K562 (cell line): ENCODE measurements around the gene RNASEH2C. TPM values are rescaled to one million over a fixed set of nuclear protein-coding genes. Genes with fewer than 3 reads are reported as not detected.

Source experiments
- C11orf30 ChIP-seq: fragments of 450-650 bp; IDR thresholded peaks from 2 replicates; pipeline ENCODE4 v1.6.1; 2016; ENCODE audit warnings: low read depth, mild to moderate bottlenecking
- CBFB ChIP-seq: sonication (generic); formaldehyde crosslinking; IDR thresholded peaks from 2 replicates; pipeline ENCODE4 v1.4.0; 2020; ENCODE audit warnings: mild to moderate bottlenecking, missing genetic modification reagents
- CREB1 ChIP-seq, 2 experiments: sonication (generic) in 1 of 2; formaldehyde crosslinking in 1 of 2; IDR thresholded peaks; 2 replicates each; pipeline versions ENCODE4 v1.6.1 to v1.8.0; 2012 to 2022; ENCODE audit warnings: inconsistent platforms in 1 of 2, mild to moderate bottlenecking in 1 of 2, missing genetic modification reagents in 1 of 2, moderate library complexity in 1 of 2
- EGR1 ChIP-seq: fragments of 450-650 bp; conservative IDR thresholded peaks from 2 replicates; pipeline ENCODE4 v1.6.1; 2017; ENCODE audit warnings: mild to moderate bottlenecking
- HDAC8 ChIP-seq: fragments of 450-650 bp; IDR thresholded peaks from 2 replicates; pipeline ENCODE4 v1.6.1; 2016; ENCODE audit warnings: mild to moderate bottlenecking, missing genetic modification characterization, moderate library complexity, missing compliant biosample characterization
- LCOR ChIP-seq: sonication (generic); formaldehyde crosslinking; IDR thresholded peaks from 2 replicates; pipeline ENCODE4 v1.8.0; 2022; ENCODE audit warnings: mild to moderate bottlenecking, missing genetic modification reagents
- MBD2 ChIP-seq: sonication (generic); IDR thresholded peaks from 2 replicates; pipeline ENCODE4 v1.6.1; 2016; ENCODE audit warnings: low read depth, borderline replicate concordance
- MECOM ChIP-seq: fragments of 250-450 bp; sonication (Bioruptor Pico); IDR thresholded peaks from 2 replicates; pipeline ENCODE4 v1.8.0; 2022; ENCODE audit warnings: inconsistent platforms
- MTA1 ChIP-seq: fragments of 450-650 bp; IDR thresholded peaks from 2 replicates; pipeline ENCODE4 v1.6.1; 2017; ENCODE audit warnings: borderline replicate concordance
- MTA3 ChIP-seq: fragments of 450-650 bp; formaldehyde crosslinking; IDR thresholded peaks from 2 replicates; pipeline ENCODE4 v1.6.1; 2017; ENCODE audit warnings: mild to moderate bottlenecking, borderline replicate concordance
- NR3C1 ChIP-seq: sonication (generic); formaldehyde crosslinking; IDR thresholded peaks from 2 replicates; pipeline ENCODE4 v1.8.1; 2022; ENCODE audit warnings: missing genetic modification reagents
- NUFIP1 ChIP-seq: fragments of 450-650 bp; IDR thresholded peaks from 2 replicates; pipeline ENCODE4 v1.6.1; 2018; ENCODE audit not compliant: partially characterized antibody
- PHB2 ChIP-seq: fragments of 450-650 bp; IDR thresholded peaks from 2 replicates; pipeline ENCODE4 v1.6.1; 2017; ENCODE audit warnings: low read depth
- RBM14 ChIP-seq: fragments of 200-400 bp; formaldehyde crosslinking; IDR thresholded peaks from 2 replicates; pipeline ENCODE4 v1.6.1; 2018; ENCODE audit warnings: low read depth, mild to moderate bottlenecking, low read length, moderate library complexity, borderline replicate concordance; ENCODE audit not compliant: insufficient read depth
- RBM22 ChIP-seq: fragments of 200-400 bp; formaldehyde crosslinking; IDR thresholded peaks from 2 replicates; pipeline ENCODE4 v1.6.1; 2018; ENCODE audit warnings: low read length, low read depth; ENCODE audit not compliant: poor library complexity, severe bottlenecking
- RUNX1 ChIP-seq: sonication (generic); IDR thresholded peaks from 2 replicates; pipeline ENCODE4 v1.6.1; 2016; ENCODE audit warnings: antibody characterized with exemption, low read depth
- SMAD3 ChIP-seq: fragments of 450-650 bp; formaldehyde crosslinking; conservative IDR thresholded peaks from 2 replicates; pipeline ENCODE4 v1.4.0; 2020; ENCODE audit warnings: mild to moderate bottlenecking
- SMARCA4 ChIP-seq: fragments of 450-650 bp; IDR thresholded peaks from 2 replicates; pipeline ENCODE4 v1.6.1; 2016
- YY1 ChIP-seq, 3 experiments: IDR thresholded peaks; 2 replicates each; pipeline ENCODE4 v1.6.1; 2011; ENCODE audit warnings: low read length in 2 of 3, mild to moderate bottlenecking in 2 of 3, moderate library complexity in 2 of 3, borderline replicate concordance in 1 of 3, control low read depth in 1 of 3, low read depth in 1 of 3; ENCODE audit not compliant: insufficient read depth in 3 of 3, insufficient replicate concordance in 2 of 3, control insufficient read depth in 1 of 3, insufficient read length in 1 of 3; ENCODE audit errors: extremely low read depth in 1 of 3
- ZNF24 ChIP-seq: fragments of 450-650 bp; IDR thresholded peaks from 2 replicates; pipeline ENCODE4 v1.6.1; 2016
- ZNF561 ChIP-seq: fragments of 450-650 bp; formaldehyde crosslinking; conservative IDR thresholded peaks from 2 replicates; pipeline ENCODE4 v1.4.0; 2020; ENCODE audit warnings: mild to moderate bottlenecking, moderate library complexity
- ZNF586 ChIP-seq: fragments of 450-650 bp; formaldehyde crosslinking; conservative IDR thresholded peaks from 2 replicates; pipeline ENCODE4 v1.4.0; 2020; ENCODE audit warnings: mild to moderate bottlenecking, moderate library complexity
- polyA plus RNA-seq, 8 experiments: library from polyadenylated mRNA; depleted of rRNA in 4 of 8; stranded (reverse) in 5 of 8; unstranded in 3 of 8; fragments of >200 nt; fragmentation: Nextera tagmentation in 2 of 8; fragmentation: Illumina TruSeq in 1 of 8; extraction: Ambion mirVana in 2 of 8; extraction: Trizol in 1 of 8; gene quantifications; 2 replicates each; pipeline versions ENCODE4 v1.2.1 to v1.2.3, GENCODE V29; 2011 to 2014; ENCODE audit warnings: inconsistent platforms in 1 of 8, missing spikeins in 1 of 8
- total RNA-seq, 7 experiments: library from RNA; depleted of rRNA in 6 of 7; stranded (reverse); fragments of >200 nt in 6 of 7; fragmentation: Illumina TruSeq in 2 of 7; extraction: Trizol in 2 of 7; gene quantifications; 2 replicates each; pipeline versions ENCODE4 v1.2.1 to v1.2.3, GENCODE V29; 2011 to 2021; ENCODE audit warnings: low replicate concordance in 1 of 7
- TF ChIP-seq, protein P1 (sequence below): fragments of 450-650 bp; IDR thresholded peaks from 2 replicates; pipeline ENCODE4 v1.6.1; 2016
- TF ChIP-seq, protein P2 (sequence below): IDR thresholded peaks from 2 replicates; pipeline ENCODE4 v1.6.1; 2014; ENCODE audit warnings: antibody characterized with exemption
- TF ChIP-seq, protein P3 (sequence below), 2 experiments: fragments of 200-800 bp in 1 of 2; sonication (Bioruptor generic) in 1 of 2; sonication (generic) in 1 of 2; formaldehyde crosslinking in 1 of 2; IDR thresholded peaks in 1 of 2; conservative IDR thresholded peaks in 1 of 2; 2 replicates each; pipeline versions ENCODE4 v1.5.0 to v1.6.1; 2016 to 2020; ENCODE audit warnings: missing compliant biosample characterization in 1 of 2, missing genetic modification characterization in 1 of 2, missing genetic modification reagents in 1 of 2

RNASEH2C gene
- total and polyA plus RNA-seq, 9 of the 15 experiments (the other 6 are each of a cell fraction or from before 2014, with no cell fraction given), result 5.4 to 78.2 (median 15.6) TPM

DNA sequence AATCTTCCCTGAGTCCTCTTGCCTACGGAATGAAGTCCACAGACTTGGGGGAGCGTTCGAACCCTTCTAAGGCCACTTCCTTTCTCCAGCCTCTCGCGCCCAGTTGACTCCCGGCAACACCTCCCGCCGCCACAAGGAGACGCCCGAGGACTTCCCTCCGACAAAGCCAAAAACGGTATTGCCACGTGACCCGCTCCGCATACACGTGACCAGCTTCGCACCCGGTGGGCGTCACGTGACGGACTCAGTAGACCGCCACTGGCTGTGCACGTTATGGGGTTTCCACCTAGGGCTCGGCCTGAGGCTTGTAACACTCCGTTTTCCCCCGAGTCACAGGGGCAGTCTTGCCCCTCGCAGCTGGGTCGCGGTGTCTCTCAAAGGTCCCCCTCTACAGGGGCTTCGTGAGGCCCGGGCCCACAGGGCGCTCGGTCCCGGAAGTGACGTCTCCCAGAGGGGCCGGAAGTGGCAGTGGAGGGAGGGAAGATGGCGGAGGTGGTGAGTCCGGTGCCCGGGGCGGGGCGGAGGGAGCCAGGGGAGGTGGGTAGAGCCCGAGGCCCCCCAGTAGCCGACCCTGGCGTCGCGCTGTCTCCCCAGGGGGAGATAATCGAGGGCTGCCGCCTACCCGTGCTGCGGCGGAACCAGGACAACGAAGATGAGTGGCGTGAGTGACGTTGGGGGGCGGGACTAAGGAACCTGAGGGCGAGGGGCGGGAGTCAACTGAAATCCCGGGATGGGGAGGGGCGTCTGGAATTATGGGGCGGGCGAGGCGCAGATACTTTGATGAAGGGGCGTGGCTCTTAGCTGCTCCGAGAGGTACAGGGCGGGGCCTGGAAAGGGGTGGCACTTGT, 8.6 kb downstream of the RNASEH2C start, which contains the start of gene KAT5 (continued):
- TF ChIP-seq YY1 (IDR thresholded peaks at IDR 0.05; ENCODE audit: borderline replicate concordance in 1 of 3, control insufficient read depth in 1 of 3, extremely low read depth in 1 of 3, insufficient read depth in 3 of 3, insufficient read length in 1 of 3, insufficient replicate concordance in 2 of 3, low read depth in 1 of 3, low read length in 2 of 3), result peak; percentile 78 to 95 (median 91)
- TF ChIP-seq CBFB (CRISPR knock-in tag), result no peak; the same call in 1 of the 2 replicates
- no peak for TF ChIP-seq RUNX1
- no peak for TF ChIP-seq ZNF24
- TF ChIP-seq, protein P1, sequence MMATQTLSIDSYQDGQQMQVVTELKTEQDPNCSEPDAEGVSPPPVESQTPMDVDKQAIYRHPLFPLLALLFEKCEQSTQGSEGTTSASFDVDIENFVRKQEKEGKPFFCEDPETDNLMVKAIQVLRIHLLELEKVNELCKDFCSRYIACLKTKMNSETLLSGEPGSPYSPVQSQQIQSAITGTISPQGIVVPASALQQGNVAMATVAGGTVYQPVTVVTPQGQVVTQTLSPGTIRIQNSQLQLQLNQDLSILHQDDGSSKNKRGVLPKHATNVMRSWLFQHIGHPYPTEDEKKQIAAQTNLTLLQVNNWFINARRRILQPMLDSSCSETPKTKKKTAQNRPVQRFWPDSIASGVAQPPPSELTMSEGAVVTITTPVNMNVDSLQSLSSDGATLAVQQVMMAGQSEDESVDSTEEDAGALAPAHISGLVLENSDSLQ, result peak; percentile 98
- TF ChIP-seq C11orf30, result peak; percentile 100
- TF ChIP-seq CREB1 (IDR thresholded peaks at IDR 0.05), result peak; percentile 94
- peak; percentile 97 for TF ChIP-seq CREB1 (CRISPR knock-in tag; IDR thresholded peaks at IDR 0.05)
- TF ChIP-seq, protein P2, sequence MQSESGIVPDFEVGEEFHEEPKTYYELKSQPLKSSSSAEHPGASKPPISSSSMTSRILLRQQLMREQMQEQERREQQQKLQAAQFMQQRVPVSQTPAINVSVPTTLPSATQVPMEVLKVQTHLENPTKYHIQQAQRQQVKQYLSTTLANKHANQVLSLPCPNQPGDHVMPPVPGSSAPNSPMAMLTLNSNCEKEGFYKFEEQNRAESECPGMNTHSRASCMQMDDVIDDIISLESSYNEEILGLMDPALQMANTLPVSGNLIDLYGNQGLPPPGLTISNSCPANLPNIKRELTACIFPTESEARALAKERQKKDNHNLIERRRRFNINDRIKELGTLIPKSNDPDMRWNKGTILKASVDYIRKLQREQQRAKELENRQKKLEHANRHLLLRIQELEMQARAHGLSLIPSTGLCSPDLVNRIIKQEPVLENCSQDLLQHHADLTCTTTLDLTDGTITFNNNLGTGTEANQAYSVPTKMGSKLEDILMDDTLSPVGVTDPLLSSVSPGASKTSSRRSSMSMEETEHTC, result peak; percentile 95
- TF ChIP-seq MTA1, result peak; percentile 97
- TF ChIP-seq MBD2, result peak; percentile 76
- TF ChIP-seq MECOM (CRISPR knock-in tag), result peak; percentile 88
- no peak for TF ChIP-seq PHB2
- TF ChIP-seq SMAD3, result peak; percentile 68
- no peak for TF ChIP-seq NR3C1 (CRISPR knock-in tag)
- TF ChIP-seq EGR1, result peak; percentile 53
- TF ChIP-seq NUFIP1, result peak; percentile 50
- TF ChIP-seq ZNF561, result no peak
- no peak for TF ChIP-seq ZNF586
- peak; percentile 99 for TF ChIP-seq LCOR
- no peak for TF ChIP-seq SMARCA4
- no peak for TF ChIP-seq RBM14
- peak; percentile 93 for TF ChIP-seq HDAC8 (tag)
- TF ChIP-seq, protein P3, sequence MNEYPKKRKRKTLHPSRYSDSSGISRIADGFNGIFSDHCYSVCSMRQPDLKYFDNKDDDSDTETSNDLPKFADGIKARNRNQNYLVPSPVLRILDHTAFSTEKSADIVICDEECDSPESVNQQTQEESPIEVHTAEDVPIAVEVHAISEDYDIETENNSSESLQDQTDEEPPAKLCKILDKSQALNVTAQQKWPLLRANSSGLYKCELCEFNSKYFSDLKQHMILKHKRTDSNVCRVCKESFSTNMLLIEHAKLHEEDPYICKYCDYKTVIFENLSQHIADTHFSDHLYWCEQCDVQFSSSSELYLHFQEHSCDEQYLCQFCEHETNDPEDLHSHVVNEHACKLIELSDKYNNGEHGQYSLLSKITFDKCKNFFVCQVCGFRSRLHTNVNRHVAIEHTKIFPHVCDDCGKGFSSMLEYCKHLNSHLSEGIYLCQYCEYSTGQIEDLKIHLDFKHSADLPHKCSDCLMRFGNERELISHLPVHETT (CRISPR knock-in tag; conservative IDR thresholded peaks at IDR 0.05 in 1 of 2, IDR thresholded peaks at IDR 0.05 in 1 of 2), result peak in 1 of 2 experiments; percentile 91; a peak in 2 of 4 replicates
- peak; percentile 95 for TF ChIP-seq MTA3
- TF ChIP-seq RBM22, result no peak
